Transverse colon (tissue), 4 donors: Measurements from ENCODE around the gene UTY. TPM values are rescaled to one million over a fixed set of nuclear protein-coding genes. Genes with fewer than 3 reads are reported as not detected.
A peak's percentile ranks its signal among the peaks of the same experiment; 100 is the strongest.

ENCODE experiments used
- DNase-seq: peaks from one replicate; pipeline ENCODE4 v3.0.0-alpha.2; 2019
- H3K27ac ChIP-seq, 4 donors: fragments of 200-600 bp; sonication (generic); 2 replicates each; pipeline ENCODE4 v1.5.1; 2016 to 2018; ENCODE audit warnings: inconsistent platforms in 4 of 4
- H3K27me3 ChIP-seq: fragments of 200-600 bp; sonication (generic); 2 replicates; pipeline ENCODE4 v1.5.1; 2017; ENCODE audit warnings: inconsistent platforms
- H3K36me3 ChIP-seq, 4 donors: fragments of 200-600 bp; sonication (generic); 2 replicates each; pipeline ENCODE4 v1.5.1; 2017 to 2019; ENCODE audit warnings: inconsistent platforms in 4 of 4
- H3K4me1 ChIP-seq, 4 donors: fragments of 200-600 bp; sonication (generic); 2 replicates each; pipeline ENCODE4 v1.5.1; 2017 to 2020; ENCODE audit warnings: inconsistent platforms in 4 of 4
- H3K4me3 ChIP-seq, 4 donors: fragments of 200-600 bp; sonication (generic); 1 replicate in 1 of 4; 2 replicates in 3 of 4; pipeline versions ENCODE4 v1.5.1 to v1.6.1; 2017 to 2019; ENCODE audit warnings: inconsistent platforms in 4 of 4
- H3K9me3 ChIP-seq, 2 donors: fragments of 200-600 bp; sonication (generic); 2 replicates each; pipeline ENCODE4 v1.5.1; 2017 to 2019; ENCODE audit warnings: inconsistent platforms in 2 of 2
- CTCF ChIP-seq, 5 experiments: fragments of 200-600 bp in 3 of 5; fragments of 450-650 bp in 2 of 5; sonication (generic) in 3 of 5; IDR thresholded peaks; 1 replicate in 2 of 5; 2 replicates in 3 of 5; pipeline ENCODE4 v1.5.1; 2016 to 2017; ENCODE audit warnings: antibody characterized with exemption in 5 of 5, inconsistent platforms in 3 of 5, mild to moderate bottlenecking in 2 of 5, moderate library complexity in 1 of 5
- EP300 ChIP-seq: sonication (generic); formaldehyde crosslinking; IDR thresholded peaks from one replicate; pipeline ENCODE4 v1.6.1; 2017; ENCODE audit warnings: antibody characterized with exemption, low read depth
- POLR2A ChIP-seq: fragments of 450-650 bp; IDR thresholded peaks from one replicate; pipeline ENCODE4 v1.6.1; 2016; ENCODE audit warnings: antibody characterized with exemption, mild to moderate bottlenecking, moderate library complexity
- POLR2AphosphoS5 ChIP-seq, 3 donors: sonication (generic); formaldehyde crosslinking; IDR thresholded peaks; one replicate each; pipeline ENCODE4 v1.6.1; 2016; ENCODE audit warnings: antibody characterized with exemption in 3 of 3
- WGBS, 2 donors: methylation state at CpG; one replicate each; pipeline ENCODE4 v1.1.5; 2018; ENCODE audit warnings: low coverage in 1 of 2; 5-methylcytosine and 5-hydroxymethylcytosine counted together
- in situ Hi-C, 4 donors: fragments of 200-750 bp; cut with MboI; loops; one replicate each; pipeline versions ENCODE4 v1.15.0 to v1.15.1; 2017; ENCODE audit warnings: low sequenced_read_pairs in 3 of 4, low pct_ligation_motif_present in 1 of 4, low pct_unique_long_range_greater_than_20kb in 1 of 4
- intact Hi-C: fragments of 100-400 bp; cut with DNase I; formaldehyde crosslinking; loops from one replicate; pipeline ENCODE4 v1.15.1; 2023; ENCODE audit warnings: low total_unique reads
- total RNA-seq, 4 donors: library from RNA; depleted of rRNA; stranded (reverse); fragments of >200 nt; gene quantifications; one replicate each; pipeline ENCODE4 v1.1.0, GENCODE V29; 2016

UTY gene
- total RNA-seq, 4 donors from 2014 or later = 50.8 to 137 TPM; not detected in 2

- WGBS, 2 donors = no CpG with 5 or more reads among the region's 2 CpGs
- no peak for DNase-seq
- Histone ChIP-seq H3K36me3 (no peaks in the 10 kb centered on the region), H3K27me3 (no peaks in the 10 kb centered on the region), H3K4me1 (no peaks in the 10 kb centered on the region), H3K4me3 (no peak overlapping the region), H3K27ac (no peak overlapping the region), H3K9me3 (no peaks in the 10 kb centered on the region)
- in situ Hi-C loops = loop anchor here in 2 of 4 donors (25.0 kb wide), 1 partner anchor 220 kb away; the partner anchor contains the start of gene TMSB4Y (in 2 of the 2)
- intact Hi-C loops = no loop called here
- no peak for TF ChIP-seq EP300
- no peak for TF ChIP-seq POLR2A
- no peak for TF ChIP-seq POLR2AphosphoS5 (IDR thresholded peaks at IDR 0.05)
- no peak for TF ChIP-seq CTCF (IDR thresholded peaks at IDR 0.05)
Measured at GRCh38 chrY:13492408-13492807, 12.6 kb upstream of the UTY start.

DNA sequence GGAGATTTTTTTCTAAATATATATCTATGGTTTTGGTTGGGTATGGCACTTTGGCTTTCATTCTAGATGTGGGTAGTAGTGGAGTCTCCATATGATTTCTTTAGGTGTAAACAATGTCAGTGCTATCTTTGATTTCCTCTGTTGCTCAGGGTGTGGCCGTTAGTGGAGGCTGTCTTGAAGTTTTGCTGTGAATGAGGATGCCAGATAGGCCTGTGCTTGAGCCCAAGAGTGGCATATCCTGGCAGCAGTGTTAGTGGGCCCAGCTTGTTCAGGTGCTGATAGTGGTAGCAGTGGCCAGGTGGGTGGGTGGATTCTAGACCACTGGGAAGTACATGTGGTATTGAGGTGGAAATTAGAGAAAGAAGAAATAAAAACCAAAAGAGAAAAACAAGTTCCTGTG, 8.9 kb upstream of the UTY start:
- in situ Hi-C loops (loop anchor here in 2 of 4 donors (25.0 kb wide), 1 partner anchor 224 kb away; the partner anchor contains the start of gene TMSB4Y (in 2 of the 2)), intact Hi-C loops (no loop called here)
- Histone ChIP-seq H3K27ac (no peak overlapping the region), H3K27me3 (no peaks in the 10 kb centered on the region), H3K9me3 (no peaks in the 10 kb centered on the region), H3K36me3 (no peaks in the 10 kb centered on the region), H3K4me3 (no peak overlapping the region), H3K4me1 (no peaks in the 10 kb centered on the region)
- no CpG with 5 or more reads among the region's 1 CpG for WGBS, 2 donors
- DNase-seq = no peak
- no peak for TF ChIP-seq CTCF (IDR thresholded peaks at IDR 0.05)
- no peak for TF ChIP-seq POLR2A
- TF ChIP-seq EP300 = no peak
- no peak for TF ChIP-seq POLR2AphosphoS5 (IDR thresholded peaks at IDR 0.05)

DNA sequence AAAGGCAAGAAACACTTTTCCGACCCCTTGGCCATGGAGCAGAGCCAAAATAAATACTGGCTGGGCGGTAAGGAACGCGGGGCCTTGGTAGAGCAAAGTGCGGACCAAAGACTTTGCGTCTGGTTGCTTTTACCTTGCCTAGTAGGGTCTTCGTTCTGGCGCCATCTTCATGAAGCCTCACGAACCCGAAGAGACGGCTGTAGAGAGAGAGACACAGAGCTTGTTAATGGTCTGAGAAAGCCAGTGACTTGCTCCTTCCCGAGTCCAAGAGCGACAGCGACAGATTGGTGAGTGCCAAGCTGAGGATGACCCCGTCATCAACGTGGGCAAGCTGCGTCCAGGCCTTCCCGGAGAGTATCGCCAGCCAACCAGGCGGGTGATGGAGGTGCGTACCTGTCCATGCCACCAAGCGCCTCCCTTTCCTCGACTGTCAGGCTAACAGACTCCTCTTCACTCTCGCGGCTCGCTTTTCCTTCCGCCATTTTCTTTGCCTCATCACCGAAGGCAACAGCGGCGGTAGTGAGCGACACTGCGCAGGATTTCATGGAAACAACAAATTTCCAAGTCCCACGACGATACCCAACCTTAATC, 617 bp downstream of the UTY start:
- DNase-seq = no peak
- Histone ChIP-seq H3K36me3 (no peaks in the 10 kb centered on the region), H3K4me1 (peaks cover 0 to 11% (median 0%) of the 10 kb centered on the region in 4 donors), H3K27me3 (no peaks in the 10 kb centered on the region), H3K27ac (peak overlapping the region in 2 of 4 donors; percentile 97 to 98), H3K9me3 (no peaks in the 10 kb centered on the region), H3K4me3 (peak overlapping the region in 2 of 4 donors; percentile 57 to 68)
- WGBS, 2 donors = no CpG with 5 or more reads among the region's 34 CpGs
- no peak for TF ChIP-seq POLR2A
- TF ChIP-seq EP300 = no peak
- TF ChIP-seq CTCF (IDR thresholded peaks at IDR 0.05) = no peak
- intact Hi-C loops (no loop called here), in situ Hi-C loops (loop anchor here in 2 of 4 donors (25.0 kb wide), 1 partner anchor 233 kb away; the partner anchor contains the start of gene TMSB4Y (in 2 of the 2))

- 3% methylated on average over 6 of the region's 15 CpGs; no CpG with 5 or more reads in 1 of the 2 donors for WGBS, 2 donors
- in situ Hi-C loops (loop anchor here in 2 of 4 donors (25.0 kb wide), 1 partner anchor 234 kb away; the partner anchor contains the start of gene TMSB4Y (in 2 of the 2)), intact Hi-C loops (no loop called here)
- Histone ChIP-seq H3K36me3 (no peaks in the 10 kb centered on the region), H3K4me3 (peak overlapping the region in 2 of 4 donors; percentile 57 to 68), H3K27me3 (no peaks in the 10 kb centered on the region), H3K27ac (peak overlapping the region in 2 of 4 donors; percentile 97 to 98), H3K9me3 (no peaks in the 10 kb centered on the region), H3K4me1 (peaks cover 0 to 14% (median 0%) of the 10 kb centered on the region in 4 donors)
- TF ChIP-seq POLR2AphosphoS5 (IDR thresholded peaks at IDR 0.05) = no peak
- no peak for TF ChIP-seq POLR2A
- no peak for TF ChIP-seq CTCF (IDR thresholded peaks at IDR 0.05)
- TF ChIP-seq EP300 = no peak
- DNase-seq = no peak
Measured at GRCh38 chrY:13478126-13478785, 1.6 kb downstream of the UTY start.
